Esophagus muscularis mucosa (tissue), 4 donors: Measurements from ENCODE around the gene GFY. TPM values are rescaled to one million over a fixed set of nuclear protein-coding genes. Genes with fewer than 3 reads are reported as not detected.
A peak's percentile ranks its signal among the peaks of the same experiment; 100 is the strongest.

Source experiments
- DNase-seq: peaks from one replicate; pipeline ENCODE4 v3.0.0-alpha.2; 2017; ENCODE audit errors: extremely low spot score
- H3K27ac ChIP-seq, 4 donors: fragments of 200-600 bp; sonication (generic); replicated peaks in 1 of 4; 1 replicate in 3 of 4; 2 replicates in 1 of 4; pipeline ENCODE4 v1.5.1; 2016 to 2019; ENCODE audit warnings: mild to moderate bottlenecking in 1 of 4
- H3K27me3 ChIP-seq, 4 donors: fragments of 200-600 bp; sonication (generic); one replicate each; pipeline versions ENCODE4 v1.5.1 to v1.6.0; 2016 to 2019
- H3K36me3 ChIP-seq, 4 donors: fragments of 200-600 bp; sonication (generic); one replicate each; pipeline ENCODE4 v1.5.1; 2016 to 2019
- H3K4me1 ChIP-seq, 4 donors: fragments of 200-600 bp; sonication (generic); one replicate each; pipeline ENCODE4 v1.5.1; 2016 to 2019
- H3K4me3 ChIP-seq, 4 donors: fragments of 200-600 bp; sonication (generic); 1 replicate in 2 of 4; 2 replicates in 2 of 4; pipeline ENCODE4 v1.5.1; 2016 to 2019; ENCODE audit warnings: mild to moderate bottlenecking in 4 of 4, moderate library complexity in 1 of 4
- H3K9me3 ChIP-seq, 4 donors: fragments of 200-600 bp; sonication (generic); 1 replicate in 3 of 4; 2 replicates in 1 of 4; pipeline ENCODE4 v1.5.1; 2016 to 2019
- EP300 ChIP-seq: sonication (generic); formaldehyde crosslinking; IDR thresholded peaks from one replicate; pipeline ENCODE4 v1.6.1; 2017; ENCODE audit warnings: antibody characterized with exemption
- POLR2A ChIP-seq: fragments of 450-650 bp; IDR thresholded peaks from one replicate; pipeline ENCODE4 v1.6.1; 2017; ENCODE audit warnings: antibody characterized with exemption, moderate library complexity, mild to moderate bottlenecking, low read depth
- POLR2AphosphoS5 ChIP-seq, 2 donors: sonication (generic); formaldehyde crosslinking; IDR thresholded peaks; one replicate each; pipeline ENCODE4 v1.6.1; 2017; ENCODE audit warnings: antibody characterized with exemption in 2 of 2
- WGBS: methylation state at CpG from one replicate; pipeline ENCODE4 v1.1.5; 2018; 5-methylcytosine and 5-hydroxymethylcytosine counted together
- intact Hi-C: fragments of 100-400 bp; cut with DNase I; formaldehyde crosslinking; loops from one replicate; pipeline ENCODE4 v1.15.1; 2023
- total RNA-seq, 4 donors: library from RNA; depleted of rRNA; stranded (reverse); fragments of >200 nt; gene quantifications; one replicate each; pipeline versions ENCODE4 v1.1.0 to v1.2.1, GENCODE V29; 2016
- TF ChIP-seq, protein P1 (sequence below), 3 experiments: fragments of 200-600 bp in 2 of 3; fragments of 450-650 bp in 1 of 3; sonication (generic) in 2 of 3; IDR thresholded peaks; one replicate each; pipeline ENCODE4 v1.5.1; 2017 to 2019; ENCODE audit warnings: antibody characterized with exemption in 3 of 3, mild to moderate bottlenecking in 2 of 3, moderate library complexity in 1 of 3

Gene GFY
- total RNA-seq, 4 donors from 2014 or later = not detected

DNA sequence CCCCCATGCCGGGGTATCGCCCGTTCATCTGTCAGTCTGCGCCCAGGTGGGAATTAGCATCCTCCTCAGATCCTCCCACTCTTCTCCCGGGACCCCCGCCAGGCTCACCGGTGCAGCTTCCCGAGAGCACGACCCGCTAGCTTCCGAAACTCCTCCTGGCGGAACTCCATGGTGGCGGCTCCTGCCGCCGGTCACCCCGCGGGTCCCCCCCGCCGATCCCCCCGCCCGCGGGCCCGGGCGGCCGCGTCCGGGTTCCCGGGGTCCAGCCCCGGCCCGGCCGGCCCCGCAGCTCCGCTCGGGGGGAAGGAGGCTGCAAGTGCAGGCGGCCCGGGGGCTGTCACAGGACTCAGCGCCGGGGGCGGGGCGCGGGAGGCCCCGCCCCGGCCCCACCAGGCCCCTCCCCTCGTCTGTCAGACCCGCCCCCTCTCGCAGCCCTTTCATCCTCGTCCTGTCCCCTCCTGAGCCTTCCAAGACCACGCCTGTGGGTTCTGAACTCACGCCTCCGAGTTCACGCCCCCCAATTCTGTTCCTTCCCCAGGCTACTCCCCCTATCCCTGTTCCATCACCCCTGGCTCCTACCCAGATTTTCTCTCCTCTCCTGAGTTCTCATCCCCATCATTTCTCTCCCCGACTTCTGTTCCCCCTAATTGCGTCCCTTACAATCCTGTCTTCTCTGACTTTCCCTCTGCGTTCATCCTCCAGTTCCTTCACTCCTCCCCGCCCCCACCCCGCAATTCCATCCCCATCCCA, 16.2 kb downstream of the GFY start, which contains the start of gene SLC17A7:
Gene SLC17A7, minus strand, starts transcription at position 318 of the 750 bp plus-strand sequence. Its CDS starts 148 bp downstream, at position 170.
- peaks cover 0 to 68% (median 41%) of the 10 kb centered on the region in 4 donors for H3K27me3 ChIP-seq
- DNase-seq = no peak
- intact Hi-C loops = loop anchor here (2.0 to 5.0 kb wide), 3 partner anchors 77 to 214 kb away; no protein-coding TSS in a partner anchor

DNA sequence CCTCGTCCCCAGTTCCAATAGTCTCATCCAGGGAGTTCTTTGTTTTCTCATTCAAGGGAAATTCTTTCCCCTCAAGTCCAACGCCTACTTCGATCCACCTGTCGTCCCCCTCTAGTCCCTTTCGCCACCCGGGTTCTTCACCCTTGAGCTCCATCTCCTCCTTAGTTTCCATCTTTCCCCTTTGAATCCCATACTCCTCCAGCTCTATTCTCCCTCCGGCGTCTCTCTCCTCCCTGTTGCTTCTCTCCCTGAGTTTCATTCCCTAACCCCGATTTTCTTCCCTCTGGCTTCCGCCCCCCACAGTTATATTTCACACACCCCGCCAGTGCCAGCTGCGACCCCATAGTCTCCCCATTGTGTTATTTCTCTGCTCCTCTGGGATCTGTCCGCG, 16.8 kb downstream of the GFY start:
- peaks cover 0 to 62% (median 35%) of the 10 kb centered on the region in 4 donors for H3K27me3 ChIP-seq
- DNase-seq = no peak
- H3K36me3 ChIP-seq = peaks cover 0 to 10% (median 5%) of the 10 kb centered on the region in 4 donors
- H3K4me1 ChIP-seq = peaks cover 17 to 41% (median 31%) of the 10 kb centered on the region in 4 donors
- TF ChIP-seq EP300 (no peak), POLR2A (no peak), POLR2AphosphoS5 (IDR thresholded peaks at IDR 0.05) (no peak)
- TF ChIP-seq, protein P1, sequence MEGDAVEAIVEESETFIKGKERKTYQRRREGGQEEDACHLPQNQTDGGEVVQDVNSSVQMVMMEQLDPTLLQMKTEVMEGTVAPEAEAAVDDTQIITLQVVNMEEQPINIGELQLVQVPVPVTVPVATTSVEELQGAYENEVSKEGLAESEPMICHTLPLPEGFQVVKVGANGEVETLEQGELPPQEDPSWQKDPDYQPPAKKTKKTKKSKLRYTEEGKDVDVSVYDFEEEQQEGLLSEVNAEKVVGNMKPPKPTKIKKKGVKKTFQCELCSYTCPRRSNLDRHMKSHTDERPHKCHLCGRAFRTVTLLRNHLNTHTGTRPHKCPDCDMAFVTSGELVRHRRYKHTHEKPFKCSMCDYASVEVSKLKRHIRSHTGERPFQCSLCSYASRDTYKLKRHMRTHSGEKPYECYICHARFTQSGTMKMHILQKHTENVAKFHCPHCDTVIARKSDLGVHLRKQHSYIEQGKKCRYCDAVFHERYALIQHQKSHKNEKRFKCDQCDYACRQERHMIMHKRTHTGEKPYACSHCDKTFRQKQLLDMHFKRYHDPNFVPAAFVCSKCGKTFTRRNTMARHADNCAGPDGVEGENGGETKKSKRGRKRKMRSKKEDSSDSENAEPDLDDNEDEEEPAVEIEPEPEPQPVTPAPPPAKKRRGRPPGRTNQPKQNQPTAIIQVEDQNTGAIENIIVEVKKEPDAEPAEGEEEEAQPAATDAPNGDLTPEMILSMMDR (IDR thresholded peaks at IDR 0.05) = no peak
- 20% methylated on average over 14 of the region's 14 CpGs for WGBS
- H3K27ac ChIP-seq = peak overlapping the region; percentile 71 to 90 (median 76)
- peak overlapping the region; percentile 58 to 84 (median 64) for H3K4me3 ChIP-seq
- intact Hi-C loops = loop anchor here (2.0 to 5.0 kb wide), 3 partner anchors 77 to 215 kb away; no protein-coding TSS in a partner anchor
- H3K9me3 ChIP-seq = no peaks in the 10 kb centered on the region

More for the DNA sequence above, 16.2 kb downstream of the GFY start, which contains the start of gene SLC17A7:
- TF ChIP-seq EP300 (no peak), POLR2AphosphoS5 (IDR thresholded peaks at IDR 0.05) (no peak), POLR2A (no peak)
- TF ChIP-seq, protein P1 (IDR thresholded peaks at IDR 0.05) = no peak
- Histone ChIP-seq H3K4me1 (peaks cover 17 to 44% (median 31%) of the 10 kb centered on the region in 4 donors), H3K9me3 (no peaks in the 10 kb centered on the region), H3K4me3 (peak within 1 kb of the TSS; percentile 58 to 84 (median 64)), H3K27ac (peak within 1 kb of the TSS; percentile 71 to 90 (median 76)), H3K36me3 (peaks cover 0 to 4% (median under 1%) of the 10 kb centered on the region in 4 donors)
- 6% methylated on average over 14 of the region's 56 CpGs for WGBS

DNA sequence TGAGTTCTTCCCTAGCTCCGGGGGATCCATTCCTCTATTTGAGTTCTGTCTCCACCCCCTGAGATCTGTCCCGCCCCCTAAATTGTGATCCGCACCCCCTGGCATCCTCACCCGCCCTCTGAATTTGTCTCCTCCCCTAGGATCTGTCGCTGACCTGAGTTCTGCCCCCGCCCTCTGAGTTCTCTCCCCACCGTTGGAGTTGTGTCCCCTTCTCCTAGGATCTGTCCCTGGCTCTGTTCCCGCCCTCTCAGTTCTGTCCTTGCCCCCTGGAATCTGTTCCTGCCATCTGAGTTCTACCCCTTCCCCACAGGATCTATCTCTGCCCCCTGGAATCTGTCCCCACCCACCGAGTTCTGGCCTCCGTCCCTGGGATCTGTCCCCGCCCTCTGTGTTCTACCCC, 17.2 kb downstream of the GFY start:
- TF ChIP-seq, protein P1 (IDR thresholded peaks at IDR 0.05) = no peak
- TF ChIP-seq POLR2A (no peak), POLR2AphosphoS5 (IDR thresholded peaks at IDR 0.05) (no peak), EP300 (no peak)
- DNase-seq = no peak
- H3K4me3 ChIP-seq = peak overlapping the region; percentile 58 to 84 (median 64)
- H3K27ac ChIP-seq = peak overlapping the region; percentile 71 to 90 (median 76)
- H3K27me3 ChIP-seq = peaks cover 0 to 58% (median 31%) of the 10 kb centered on the region in 4 donors
- 7% methylated on average over 11 of the region's 11 CpGs for WGBS
- peaks cover 0 to 14% (median 8%) of the 10 kb centered on the region in 4 donors for H3K36me3 ChIP-seq
- no peaks in the 10 kb centered on the region for H3K9me3 ChIP-seq
- H3K4me1 ChIP-seq = peaks cover 17 to 41% (median 32%) of the 10 kb centered on the region in 4 donors
- intact Hi-C loops = loop anchor here (5.0 kb wide), 2 partner anchors 175 to 215 kb away; no protein-coding TSS in a partner anchor

DNA sequence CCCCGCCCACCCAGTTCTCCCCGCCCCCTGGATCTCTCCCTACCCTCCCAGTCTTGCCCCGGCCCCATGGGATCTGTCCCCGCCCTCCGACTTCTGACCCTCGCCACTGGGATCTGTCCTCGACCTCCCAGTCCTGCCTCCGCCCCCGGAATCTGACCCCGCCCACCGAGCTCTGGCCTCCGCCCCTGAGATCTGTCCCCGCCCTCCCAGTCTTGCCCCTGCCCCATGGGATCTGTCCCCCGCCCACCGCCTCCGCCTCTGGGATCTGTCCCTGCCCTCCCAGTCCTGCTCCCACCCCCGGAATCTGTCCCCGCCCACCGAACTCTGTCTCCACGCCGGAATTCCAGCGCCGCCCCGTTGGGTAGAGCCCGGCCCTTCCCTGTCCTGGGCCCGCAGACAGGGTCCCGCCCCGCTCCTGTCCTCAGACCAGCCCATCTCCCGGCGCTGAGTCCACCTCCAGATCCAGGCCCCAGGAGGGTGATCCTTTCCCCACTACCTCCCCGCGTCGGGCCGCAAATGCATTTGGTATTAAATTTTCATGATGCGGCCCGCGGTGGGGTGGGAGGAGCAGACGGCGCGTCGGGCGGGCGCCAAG, 17.7 kb downstream of the GFY start:
- TF ChIP-seq POLR2AphosphoS5 (IDR thresholded peaks at IDR 0.05) (peak in 1 of 2 donors; percentile 38), POLR2A (no peak)
- intact Hi-C loops = loop anchor here (1.0 to 5.0 kb wide), 3 partner anchors 51 to 216 kb away; no protein-coding TSS in a partner anchor
- peak; percentile 98 for DNase-seq

More for the DNA sequence above, 17.7 kb downstream of the GFY start:
- H3K27ac ChIP-seq = peak overlapping the region; percentile 71 to 90 (median 76)
- peaks cover 0 to 53% (median 28%) of the 10 kb centered on the region in 4 donors for H3K27me3 ChIP-seq
- H3K36me3 ChIP-seq = peaks cover 0 to 19% (median 10%) of the 10 kb centered on the region in 4 donors
- WGBS = 0% methylated on average over 14 of the region's 43 CpGs
- peaks cover 17 to 46% (median 35%) of the 10 kb centered on the region in 4 donors for H3K4me1 ChIP-seq
- no peaks in the 10 kb centered on the region for H3K9me3 ChIP-seq
- H3K4me3 ChIP-seq = peak overlapping the region; percentile 58 to 84 (median 64)
